ENCODE results near the gene PTH1R. TPM values are rescaled to one million over a fixed set of nuclear protein-coding genes. Genes with fewer than 3 reads are reported as not detected.

The PTH1R gene
- total RNA-seq, 5 donors from 2014 or later (not counting 1 experiment from before 2014, with no cell fraction given): 0.32 TPM; not detected in 4

- peaks cover 0 to 3% (median 2%) of the 10 kb centered on the region in 3 donors for H3K9me3 Mint-ChIP-seq
- H3K4me1 ChIP-seq (ENCODE audit: control insufficient read depth in 1 of 2, extremely low read depth in 1 of 2, insufficient read depth in 2 of 2, low read length in 2 of 2): peaks cover 0 to 26% of the 10 kb centered on the region in 2 experiments
- H3K4me3 ChIP-seq (ENCODE audit: control insufficient read depth in 1 of 2, extremely low read depth in 1 of 2, low read length in 1 of 2): no peak overlapping the region
- H3K27ac ChIP-seq (ENCODE audit: low read length): no peak overlapping the region
- ATAC-seq (replicated peaks in 1 of 4): no peak
- no peak for DNase-seq
- no peaks in the 10 kb centered on the region for H3K27me3 Mint-ChIP-seq
- ChIA-PET POLR2A (no interaction called here), CTCF (no interaction called here)
- peaks cover 72% of the 10 kb centered on the region for H3K36me3 Mint-ChIP-seq
- no peaks in the 10 kb centered on the region for H3K9me3 ChIP-seq
- H3K4me1 Mint-ChIP-seq: peaks cover 9 to 23% (median 12%) of the 10 kb centered on the region in 3 donors
- no peak overlapping the region for H3K4me3 Mint-ChIP-seq
- 100% methylated on average over 1 of the region's 4 CpGs for WGBS (ENCODE audit: insufficient coverage)
- H3K27ac Mint-ChIP-seq: no peak overlapping the region
- H3K27me3 ChIP-seq (replicated peaks in 1 of 2; ENCODE audit: control insufficient read depth in 2 of 2, extremely low read depth in 1 of 2, insufficient read depth in 2 of 2, low read length in 1 of 2): no peaks in the 10 kb centered on the region
- H3K36me3 ChIP-seq (ENCODE audit: control insufficient read depth in 2 of 2, extremely low read depth in 1 of 2, insufficient read depth in 1 of 2, low read length in 1 of 2): peaks cover 22 to 80% of the 10 kb centered on the region in 2 donors
These were observed 43.5 kb downstream of the PTH1R start for GRCh38 chr3:46921041-46921440.

- H3K4me3 Mint-ChIP-seq: no peak overlapping the region
- ATAC-seq (replicated peaks in 1 of 4): no peak
- CTCF ChIA-PET: no interaction called here
- no peak overlapping the region for H3K27ac ChIP-seq (ENCODE audit: low read length)
- DNase-seq: no peak
- H3K36me3 ChIP-seq (ENCODE audit: control insufficient read depth in 2 of 2, extremely low read depth in 1 of 2, insufficient read depth in 1 of 2, low read length in 1 of 2): peaks cover 26 to 86% of the 10 kb centered on the region in 2 donors
- peaks cover 5 to 34% of the 10 kb centered on the region in 2 experiments for H3K4me1 ChIP-seq (ENCODE audit: control insufficient read depth in 1 of 2, extremely low read depth in 1 of 2, insufficient read depth in 2 of 2, low read length in 2 of 2)
- no peaks in the 10 kb centered on the region for H3K9me3 ChIP-seq
- H3K27me3 Mint-ChIP-seq: no peaks in the 10 kb centered on the region
- H3K36me3 Mint-ChIP-seq: peaks cover 68% of the 10 kb centered on the region
- POLR2A ChIA-PET: no interaction called here
- peaks cover 17 to 27% (median 20%) of the 10 kb centered on the region in 3 donors for H3K4me1 Mint-ChIP-seq
- H3K4me3 ChIP-seq (ENCODE audit: control insufficient read depth in 1 of 2, extremely low read depth in 1 of 2, low read length in 1 of 2): no peak overlapping the region
- peaks cover 0 to 3% (median 2%) of the 10 kb centered on the region in 3 donors for H3K9me3 Mint-ChIP-seq
- H3K27ac Mint-ChIP-seq: no peak overlapping the region
- H3K27me3 ChIP-seq (replicated peaks in 1 of 2; ENCODE audit: control insufficient read depth in 2 of 2, extremely low read depth in 1 of 2, insufficient read depth in 2 of 2, low read length in 1 of 2): no peaks in the 10 kb centered on the region
- WGBS (ENCODE audit: insufficient coverage): 100% methylated on average over 4 of the region's 7 CpGs
These were observed 44.4 kb downstream of the PTH1R start for GRCh38 chr3:46921871-46922271.

GRCh38 chr3:46922426-46922825 lies 44.9 kb downstream of the PTH1R start:
- no peaks in the 10 kb centered on the region for H3K9me3 ChIP-seq
- no peak for ATAC-seq (replicated peaks in 1 of 4)
- H3K4me3 Mint-ChIP-seq: no peak overlapping the region
- H3K27ac ChIP-seq (ENCODE audit: low read length): no peak overlapping the region
- H3K27me3 Mint-ChIP-seq: no peaks in the 10 kb centered on the region
- H3K4me3 ChIP-seq (ENCODE audit: control insufficient read depth in 1 of 2, extremely low read depth in 1 of 2, low read length in 1 of 2): no peak overlapping the region
- no peak for DNase-seq
- H3K36me3 ChIP-seq (ENCODE audit: control insufficient read depth in 2 of 2, extremely low read depth in 1 of 2, insufficient read depth in 1 of 2, low read length in 1 of 2): peaks cover 26 to 82% of the 10 kb centered on the region in 2 donors
- peaks cover 69% of the 10 kb centered on the region for H3K36me3 Mint-ChIP-seq
- peaks cover 22 to 33% (median 25%) of the 10 kb centered on the region in 3 donors for H3K4me1 Mint-ChIP-seq
- POLR2A ChIA-PET: interaction anchor here in 1 of 2 donors (0.6 kb wide), 1 partner anchor 16 kb away, joined by 3 read pairs; no protein-coding TSS in a partner anchor
- no peak overlapping the region for H3K27ac Mint-ChIP-seq
- H3K27me3 ChIP-seq (replicated peaks in 1 of 2; ENCODE audit: control insufficient read depth in 2 of 2, extremely low read depth in 1 of 2, insufficient read depth in 2 of 2, low read length in 1 of 2): no peaks in the 10 kb centered on the region
- CTCF ChIA-PET: no interaction called here
- peaks cover 5 to 40% of the 10 kb centered on the region in 2 experiments for H3K4me1 ChIP-seq (ENCODE audit: control insufficient read depth in 1 of 2, extremely low read depth in 1 of 2, insufficient read depth in 2 of 2, low read length in 2 of 2)
- peaks cover 0 to 3% (median 2%) of the 10 kb centered on the region in 3 donors for H3K9me3 Mint-ChIP-seq
- 95% methylated on average over 4 of the region's 4 CpGs for WGBS (ENCODE audit: insufficient coverage)

GRCh38 chr3:46922871-46923558 lies 45.5 kb downstream of the PTH1R start:
- Histone ChIP-seq H3K4me1 (ENCODE audit: control insufficient read depth in 1 of 2, extremely low read depth in 1 of 2, insufficient read depth in 2 of 2, low read length in 2 of 2) (peaks cover 7 to 45% of the 10 kb centered on the region in 2 experiments), H3K9me3 (no peaks in the 10 kb centered on the region), H3K27ac (ENCODE audit: low read length) (no peak overlapping the region), H3K27me3 (replicated peaks in 1 of 2; ENCODE audit: control insufficient read depth in 2 of 2, extremely low read depth in 1 of 2, insufficient read depth in 2 of 2, low read length in 1 of 2) (no peaks in the 10 kb centered on the region), H3K36me3 (ENCODE audit: control insufficient read depth in 2 of 2, extremely low read depth in 1 of 2, insufficient read depth in 1 of 2, low read length in 1 of 2) (peaks cover 26 to 77% of the 10 kb centered on the region in 2 donors), H3K4me3 (ENCODE audit: control insufficient read depth in 1 of 2, extremely low read depth in 1 of 2, low read length in 1 of 2) (no peak overlapping the region)
- POLR2A ChIA-PET: interaction anchor here in 1 of 2 donors (0.6 kb wide), 1 partner anchor 16 kb away, joined by 3 read pairs; no protein-coding TSS in a partner anchor
- ATAC-seq (replicated peaks in 1 of 4): no peak
- Mint-ChIP-seq H3K27me3 (no peaks in the 10 kb centered on the region), H3K36me3 (peaks cover 64% of the 10 kb centered on the region), H3K9me3 (no peaks in the 10 kb centered on the region), H3K4me1 (peaks cover 28 to 39% (median 28%) of the 10 kb centered on the region in 3 donors), H3K4me3 (no peak overlapping the region), H3K27ac (no peak overlapping the region)
- DNase-seq: no peak
- CTCF ChIA-PET: interaction anchor here in 1 of 2 donors (0.6 to 1.6 kb wide), 3 partner anchors 25 to 177 kb away, joined by 3 to 6 read pairs (median 3); no protein-coding TSS in a partner anchor
- 98% methylated on average over 9 of the region's 16 CpGs for WGBS (ENCODE audit: insufficient coverage)

GRCh38 chr3:46923559-46924350 lies 46.2 kb downstream of the PTH1R start:
- H3K9me3 Mint-ChIP-seq: peaks cover 0 to 6% (median 3%) of the 10 kb centered on the region in 3 donors

GRCh38 chr3:46924921-46925584 lies 47.5 kb downstream of the PTH1R start:
- Mint-ChIP-seq H3K27me3 (no peaks in the 10 kb centered on the region), H3K36me3 (peaks cover 59% of the 10 kb centered on the region), H3K9me3 (peaks cover 0 to 10% (median 5%) of the 10 kb centered on the region in 3 donors), H3K27ac (no peak overlapping the region), H3K4me1 (peaks cover 43 to 57% (median 47%) of the 10 kb centered on the region in 3 donors), H3K4me3 (no peak overlapping the region)
- no peaks in the 10 kb centered on the region for H3K27me3 ChIP-seq (replicated peaks in 1 of 2; ENCODE audit: control insufficient read depth in 2 of 2, extremely low read depth in 1 of 2, insufficient read depth in 2 of 2, low read length in 1 of 2)
- ATAC-seq (replicated peaks in 1 of 4) (no peak), DNase-seq (no peak)
- peaks cover 24 to 64% of the 10 kb centered on the region in 2 donors for H3K36me3 ChIP-seq (ENCODE audit: control insufficient read depth in 2 of 2, extremely low read depth in 1 of 2, insufficient read depth in 1 of 2, low read length in 1 of 2)
- H3K9me3 ChIP-seq: no peaks in the 10 kb centered on the region
- ChIA-PET POLR2A (no interaction called here), CTCF (no interaction called here)
- peaks cover 7 to 60% of the 10 kb centered on the region in 2 experiments for H3K4me1 ChIP-seq (ENCODE audit: control insufficient read depth in 1 of 2, extremely low read depth in 1 of 2, insufficient read depth in 2 of 2, low read length in 2 of 2)
- H3K4me3 ChIP-seq (ENCODE audit: control insufficient read depth in 1 of 2, extremely low read depth in 1 of 2, low read length in 1 of 2): no peak overlapping the region
- H3K27ac ChIP-seq (ENCODE audit: low read length): no peak overlapping the region
- WGBS (ENCODE audit: insufficient coverage): 86% methylated on average over 7 of the region's 10 CpGs

More at GRCh38 chr3:46923559-46924350, 46.2 kb downstream of the PTH1R start:
- no peak overlapping the region for H3K4me3 Mint-ChIP-seq
- H3K27ac ChIP-seq (ENCODE audit: low read length): no peak overlapping the region
- 58% methylated on average over 6 of the region's 11 CpGs for WGBS (ENCODE audit: insufficient coverage)
- no peaks in the 10 kb centered on the region for H3K9me3 ChIP-seq
- POLR2A ChIA-PET: no interaction called here
- no peak overlapping the region for H3K4me3 ChIP-seq (ENCODE audit: control insufficient read depth in 1 of 2, extremely low read depth in 1 of 2, low read length in 1 of 2)
- H3K4me1 Mint-ChIP-seq: peaks cover 35 to 46% (median 36%) of the 10 kb centered on the region in 3 donors
- CTCF ChIA-PET: interaction anchor here (0.6 to 1.6 kb wide), 3 partner anchors 24 to 685 kb away, joined by 3 read pairs; no protein-coding TSS in a partner anchor
- peaks cover 26 to 71% of the 10 kb centered on the region in 2 donors for H3K36me3 ChIP-seq (ENCODE audit: control insufficient read depth in 2 of 2, extremely low read depth in 1 of 2, insufficient read depth in 1 of 2, low read length in 1 of 2)
- H3K36me3 Mint-ChIP-seq: peaks cover 64% of the 10 kb centered on the region
- no peaks in the 10 kb centered on the region for H3K27me3 ChIP-seq (replicated peaks in 1 of 2; ENCODE audit: control insufficient read depth in 2 of 2, extremely low read depth in 1 of 2, insufficient read depth in 2 of 2, low read length in 1 of 2)
- H3K4me1 ChIP-seq (ENCODE audit: control insufficient read depth in 1 of 2, extremely low read depth in 1 of 2, insufficient read depth in 2 of 2, low read length in 2 of 2): peaks cover 7 to 50% of the 10 kb centered on the region in 2 experiments
- ATAC-seq (replicated peaks in 1 of 4) (peak in 2 of 4 experiments; percentile 38 to 52), DNase-seq (peak in 22 of 35 experiments; percentile 14 to 59 (median 28))
- no peak overlapping the region for H3K27ac Mint-ChIP-seq
- H3K27me3 Mint-ChIP-seq: no peaks in the 10 kb centered on the region
